Upper lobe of left lung (tissue), 6 donors: Measurements from ENCODE around the gene ARHGAP19. TPM values are rescaled to one million over a fixed set of nuclear protein-coding genes. Genes with fewer than 3 reads are reported as not detected.
A peak's percentile ranks its signal among the peaks of the same experiment; 100 is the strongest.

ENCODE experiments used
- ATAC-seq, 2 donors: fragments of 200-7000 bp; cut with Tn5 transposase; one replicate each; pipeline ENCODE4 v1.9.1; 2022; ENCODE audit warnings: mild to moderate bottlenecking in 2 of 2, moderate library complexity in 2 of 2; ENCODE audit not compliant: low FRiP score in 2 of 2
- DNase-seq, 2 donors: peaks; one replicate each; pipeline ENCODE4 v3.0.0-alpha.2; 2019 to 2020
- H3K27ac ChIP-seq, 4 donors: fragments of 200-600 bp; sonication (generic); one replicate each; pipeline ENCODE4 v1.5.1; 2016 to 2019
- H3K27me3 ChIP-seq, 4 donors: fragments of 200-600 bp; sonication (generic); one replicate each; pipeline ENCODE4 v1.5.1; 2017 to 2019
- H3K36me3 ChIP-seq, 4 donors: fragments of 200-600 bp; sonication (generic); one replicate each; pipeline ENCODE4 v1.5.1; 2016 to 2019
- H3K4me1 ChIP-seq, 4 donors: fragments of 200-600 bp; sonication (generic); one replicate each; pipeline ENCODE4 v1.5.1; 2018 to 2019
- H3K4me3 ChIP-seq, 4 donors: fragments of 200-600 bp; sonication (generic); one replicate each; pipeline ENCODE4 v1.5.1; 2017 to 2019; ENCODE audit warnings: mild to moderate bottlenecking in 2 of 4, moderate library complexity in 1 of 4
- H3K9me3 ChIP-seq, 4 donors: fragments of 200-600 bp; sonication (generic); one replicate each; pipeline ENCODE4 v1.5.1; 2018 to 2019
- EP300 ChIP-seq, 4 donors: sonication (generic); formaldehyde crosslinking; IDR thresholded peaks; one replicate each; pipeline ENCODE4 v1.5.1; 2017; ENCODE audit warnings: antibody characterized with exemption in 4 of 4, control low read depth in 2 of 4
- POLR2A ChIP-seq, 4 donors: fragments of 450-650 bp; IDR thresholded peaks; one replicate each; pipeline ENCODE4 v1.5.1; 2016 to 2017; ENCODE audit warnings: antibody characterized with exemption in 4 of 4, mild to moderate bottlenecking in 2 of 4
- POLR2AphosphoS5 ChIP-seq, 2 donors: sonication (generic); formaldehyde crosslinking; IDR thresholded peaks; one replicate each; pipeline ENCODE4 v1.5.1; 2017; ENCODE audit warnings: antibody characterized with exemption in 2 of 2
- WGBS, 2 donors: methylation state at CpG; one replicate each; pipeline ENCODE4 v1.1.5; 2017 to 2018; 5-methylcytosine and 5-hydroxymethylcytosine counted together
- total RNA-seq, 6 donors: library from RNA; depleted of rRNA in 4 of 6; stranded (reverse); fragments of >200 nt in 4 of 6; gene quantifications; one replicate each; pipeline versions ENCODE4 v1.1.0 to v1.2.1, GENCODE V29; 2016 to 2021
- TF ChIP-seq, protein P1 (sequence below), 6 experiments: fragments of 450-650 bp in 4 of 6; fragments of 200-600 bp in 2 of 6; sonication (generic) in 2 of 6; IDR thresholded peaks; one replicate each; pipeline ENCODE4 v1.5.1; 2016 to 2019; ENCODE audit warnings: antibody characterized with exemption in 6 of 6
- donor health status: DM: no; HTN: no; CAD: no; lungs with moderate emphysema.
- donor health status: DM: no; HTN: yes; CAD: no; lungs with severe emphysema.

Gene ARHGAP19
- total RNA-seq, 6 donors from 2014 or later = 3.8 to 19.9 (median 10.9) TPM

DNA sequence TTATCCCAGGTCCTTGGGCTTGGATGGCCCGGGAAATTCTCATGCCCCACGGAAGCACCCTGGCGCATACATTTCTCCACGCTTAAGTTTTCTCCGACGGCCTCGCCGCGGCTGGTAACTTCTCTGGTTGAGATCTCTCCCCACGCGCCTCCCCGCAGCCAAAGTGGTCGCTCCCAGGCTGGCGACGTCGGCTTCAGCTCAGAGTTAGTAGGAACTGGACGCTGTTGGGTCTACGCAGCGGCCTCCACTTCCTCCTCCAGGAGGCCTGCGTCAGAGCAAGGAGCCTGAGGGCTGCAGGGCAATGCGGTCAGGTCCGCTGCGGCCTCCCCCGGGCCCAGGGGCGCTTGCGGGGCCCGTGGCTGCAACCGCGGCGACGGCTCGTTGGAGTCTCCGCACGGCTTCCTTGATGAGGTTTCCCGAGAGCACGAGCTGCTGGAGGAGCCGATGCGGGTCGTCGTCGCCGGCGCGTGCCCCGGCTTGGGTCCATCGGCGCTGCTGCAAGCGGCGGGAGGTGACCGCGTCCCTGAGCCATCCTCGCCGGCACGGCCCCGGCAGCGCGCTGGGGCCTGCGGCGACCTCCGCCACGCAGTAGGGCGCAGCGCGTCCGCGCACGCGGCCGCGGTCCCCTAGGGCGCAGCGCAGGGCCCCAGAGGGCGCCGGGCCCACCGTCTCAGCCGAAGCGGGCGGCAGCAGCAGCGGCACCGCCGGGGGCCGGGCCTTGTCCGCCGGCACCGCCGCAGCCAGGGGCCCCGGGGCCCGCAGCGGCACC is 41.3 kb upstream of the ARHGAP19 start:
- Histone ChIP-seq H3K36me3 (peaks cover 0 to 6% (median 2%) of the 10 kb centered on the region in 4 donors), H3K4me1 (peaks cover 42 to 78% (median 53%) of the 10 kb centered on the region in 4 donors), H3K9me3 (no peaks in the 10 kb centered on the region), H3K27ac (peak overlapping the region; percentile 94 to 99 (median 96)), H3K4me3 (peak overlapping the region; percentile 68 to 88 (median 82)), H3K27me3 (no peaks in the 10 kb centered on the region)
- WGBS, 2 donors = 1% methylated on average over 15 to 49 of the region's 89 CpGs
- no peak for TF ChIP-seq EP300 (IDR thresholded peaks at IDR 0.05)
- TF ChIP-seq POLR2AphosphoS5 (IDR thresholded peaks at IDR 0.05) = peak; percentile 55 to 58
- TF ChIP-seq, protein P1, sequence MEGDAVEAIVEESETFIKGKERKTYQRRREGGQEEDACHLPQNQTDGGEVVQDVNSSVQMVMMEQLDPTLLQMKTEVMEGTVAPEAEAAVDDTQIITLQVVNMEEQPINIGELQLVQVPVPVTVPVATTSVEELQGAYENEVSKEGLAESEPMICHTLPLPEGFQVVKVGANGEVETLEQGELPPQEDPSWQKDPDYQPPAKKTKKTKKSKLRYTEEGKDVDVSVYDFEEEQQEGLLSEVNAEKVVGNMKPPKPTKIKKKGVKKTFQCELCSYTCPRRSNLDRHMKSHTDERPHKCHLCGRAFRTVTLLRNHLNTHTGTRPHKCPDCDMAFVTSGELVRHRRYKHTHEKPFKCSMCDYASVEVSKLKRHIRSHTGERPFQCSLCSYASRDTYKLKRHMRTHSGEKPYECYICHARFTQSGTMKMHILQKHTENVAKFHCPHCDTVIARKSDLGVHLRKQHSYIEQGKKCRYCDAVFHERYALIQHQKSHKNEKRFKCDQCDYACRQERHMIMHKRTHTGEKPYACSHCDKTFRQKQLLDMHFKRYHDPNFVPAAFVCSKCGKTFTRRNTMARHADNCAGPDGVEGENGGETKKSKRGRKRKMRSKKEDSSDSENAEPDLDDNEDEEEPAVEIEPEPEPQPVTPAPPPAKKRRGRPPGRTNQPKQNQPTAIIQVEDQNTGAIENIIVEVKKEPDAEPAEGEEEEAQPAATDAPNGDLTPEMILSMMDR (IDR thresholded peaks at IDR 0.05) = peak in 1 of 6 experiments; percentile 10
- peak in 2 of 4 donors; percentile 36 to 69 for TF ChIP-seq POLR2A (IDR thresholded peaks at IDR 0.05)
- ATAC-seq (peak; percentile 57 to 69), DNase-seq (peak; percentile 76 to 91)

DNA sequence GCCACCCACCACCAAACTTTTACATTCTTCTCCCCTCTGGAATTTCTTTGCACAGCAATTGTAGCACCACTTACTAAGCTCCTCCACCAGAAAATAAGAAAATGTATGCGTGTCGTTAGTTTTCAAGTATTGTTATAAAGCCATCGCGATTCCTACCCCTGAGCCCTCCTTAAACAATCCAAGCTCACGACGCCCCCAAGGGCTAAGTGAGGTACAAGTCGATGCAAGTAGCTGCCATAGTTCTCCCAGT is 40.8 kb upstream of the ARHGAP19 start:
- no peak for DNase-seq
- peaks cover 42 to 83% (median 55%) of the 10 kb centered on the region in 4 donors for H3K4me1 ChIP-seq
- H3K9me3 ChIP-seq = no peaks in the 10 kb centered on the region
- TF ChIP-seq, protein P1 (IDR thresholded peaks at IDR 0.05) = no peak
- TF ChIP-seq POLR2A (IDR thresholded peaks at IDR 0.05) (no peak), POLR2AphosphoS5 (IDR thresholded peaks at IDR 0.05) (no peak), EP300 (IDR thresholded peaks at IDR 0.05) (no peak)
- peaks cover 0 to 10% (median 2%) of the 10 kb centered on the region in 4 donors for H3K36me3 ChIP-seq
- peak overlapping the region; percentile 68 to 88 (median 82) for H3K4me3 ChIP-seq
- no peaks in the 10 kb centered on the region for H3K27me3 ChIP-seq
- ATAC-seq = peak in 1 of 2 donors; percentile 1
- 0 to 5% methylated on average over 7 of the region's 7 CpGs for WGBS, 2 donors
- H3K27ac ChIP-seq = peak overlapping the region; percentile 94 to 99 (median 96)

DNA sequence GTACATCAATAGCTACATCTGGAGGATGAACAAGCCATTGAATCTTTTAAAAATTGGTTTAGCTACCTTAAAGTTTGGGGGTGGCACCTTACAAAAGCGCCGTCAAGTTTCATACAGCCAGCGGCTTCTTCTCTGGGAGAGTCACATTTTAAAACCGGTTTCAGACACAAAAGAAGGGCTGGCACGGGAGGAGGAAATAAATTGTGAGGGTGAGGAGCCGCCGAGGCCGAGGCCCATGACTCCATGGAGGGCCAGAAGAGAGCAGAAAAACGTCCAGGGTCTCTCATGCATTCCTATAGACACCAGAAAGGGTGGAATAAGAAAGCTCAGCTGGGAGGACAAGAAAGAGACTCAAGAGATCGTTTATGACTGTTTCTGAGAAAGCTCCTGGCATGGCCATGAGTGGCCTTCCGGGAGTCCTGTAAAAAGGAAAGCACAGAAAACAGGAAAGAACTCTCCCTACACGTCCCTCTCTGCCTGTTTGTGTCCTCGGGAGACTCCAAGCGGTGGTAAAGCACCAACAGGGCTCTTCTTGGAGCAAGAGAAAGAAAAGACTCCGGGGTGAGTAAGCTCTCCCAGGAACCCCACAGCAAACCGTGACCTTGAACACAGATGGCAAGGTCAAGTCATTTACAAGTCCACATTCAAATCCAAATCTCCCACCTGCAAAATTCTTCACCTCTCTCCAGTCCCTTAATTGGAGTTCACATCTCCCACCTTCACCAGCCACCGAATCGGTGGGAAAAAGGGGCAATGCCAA is 40.3 kb upstream of the ARHGAP19 start:
- peaks cover 42 to 83% (median 56%) of the 10 kb centered on the region in 4 donors for H3K4me1 ChIP-seq
- no peaks in the 10 kb centered on the region for H3K9me3 ChIP-seq

DNA sequence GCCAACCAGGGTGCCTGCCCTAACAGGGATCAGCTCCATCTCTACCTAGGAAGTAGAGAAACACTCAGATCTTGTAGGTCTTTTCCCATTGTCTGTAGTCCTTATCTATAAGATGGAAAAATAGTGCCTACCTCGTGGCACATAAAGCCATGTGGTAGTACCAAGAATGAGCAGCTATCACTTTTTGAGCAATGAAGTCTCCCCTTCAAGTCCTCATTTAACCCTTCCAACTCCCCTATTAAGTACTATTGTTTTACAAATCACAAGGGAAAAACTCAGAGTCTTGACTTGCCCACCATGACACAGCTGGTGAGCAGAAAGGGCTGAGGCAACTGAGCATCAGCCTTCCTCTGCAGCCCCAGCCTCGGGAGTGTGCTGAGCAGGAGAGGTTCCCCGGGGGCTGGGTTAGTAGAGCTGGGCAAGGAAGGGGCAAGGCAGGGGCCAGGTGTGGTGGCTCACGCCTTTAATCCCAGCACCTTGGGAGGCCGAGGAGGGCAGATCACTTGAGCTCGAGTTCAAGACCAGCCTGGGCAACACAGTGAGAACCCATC is 38.8 kb upstream of the ARHGAP19 start:
- Histone ChIP-seq H3K4me3 (peak overlapping the region in 3 of 4 donors; percentile 68 to 88 (median 86)), H3K36me3 (peaks cover 0 to 10% (median 2%) of the 10 kb centered on the region in 4 donors), H3K4me1 (peaks cover 31 to 75% (median 45%) of the 10 kb centered on the region in 4 donors), H3K9me3 (no peaks in the 10 kb centered on the region), H3K27me3 (no peaks in the 10 kb centered on the region), H3K27ac (peak overlapping the region; percentile 94 to 99 (median 96))
- no peak for DNase-seq
- ATAC-seq = no peak
- 65 to 76% methylated on average over 6 of the region's 6 CpGs for WGBS, 2 donors
- TF ChIP-seq EP300 (IDR thresholded peaks at IDR 0.05) = no peak
- no peak for TF ChIP-seq POLR2A (IDR thresholded peaks at IDR 0.05)

More for the DNA sequence above, 40.3 kb upstream of the ARHGAP19 start:
- peaks cover 0 to 10% (median 2%) of the 10 kb centered on the region in 4 donors for H3K36me3 ChIP-seq
- peak in 1 of 2 donors; percentile 78 for DNase-seq
- H3K27ac ChIP-seq = peak overlapping the region; percentile 94 to 99 (median 96)
- peak; percentile 4 to 15 for ATAC-seq
- no peaks in the 10 kb centered on the region for H3K27me3 ChIP-seq
- no peak for TF ChIP-seq POLR2A (IDR thresholded peaks at IDR 0.05)
- TF ChIP-seq, protein P1 (IDR thresholded peaks at IDR 0.05) = peak in 3 of 6 experiments; percentile 16 to 39 (median 31)
- peak in 1 of 2 donors; percentile 29 for TF ChIP-seq POLR2AphosphoS5 (IDR thresholded peaks at IDR 0.05)
- peak in 1 of 4 donors; percentile 48 for TF ChIP-seq EP300 (IDR thresholded peaks at IDR 0.05)
- WGBS, 2 donors = 14 to 19% methylated on average over 18 of the region's 18 CpGs
- H3K4me3 ChIP-seq = peak overlapping the region; percentile 68 to 88 (median 82)

DNA sequence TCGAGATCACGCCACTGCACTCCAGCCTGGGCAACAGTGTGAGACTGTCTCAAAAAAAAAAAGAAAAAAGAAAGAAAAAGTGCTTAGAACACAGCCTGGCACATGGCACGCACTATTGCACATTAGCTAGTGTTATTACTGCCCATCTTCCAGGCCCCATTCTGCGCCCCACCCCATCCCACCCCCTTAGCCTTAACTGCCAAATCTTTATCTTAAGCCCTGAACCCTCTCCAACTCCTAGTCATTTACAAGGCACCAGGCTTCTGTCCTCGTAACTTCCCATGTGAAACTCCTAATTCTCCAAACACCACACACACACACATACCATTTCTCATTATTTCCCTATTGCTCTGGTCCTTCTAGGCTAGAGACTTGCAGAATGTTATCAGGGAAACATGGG is 37.3 kb upstream of the ARHGAP19 start:
- ATAC-seq = no peak
- peak overlapping the region in 2 of 4 donors; percentile 4 to 8 for H3K27ac ChIP-seq
- H3K4me1 ChIP-seq = peaks cover 26 to 62% (median 34%) of the 10 kb centered on the region in 4 donors
- WGBS, 2 donors = 80 to 90% methylated on average over 5 of the region's 5 CpGs
- peaks cover 0 to 10% (median 2%) of the 10 kb centered on the region in 4 donors for H3K36me3 ChIP-seq
- no peak overlapping the region for H3K4me3 ChIP-seq
- TF ChIP-seq POLR2AphosphoS5 (IDR thresholded peaks at IDR 0.05) (no peak), POLR2A (IDR thresholded peaks at IDR 0.05) (no peak)
- TF ChIP-seq, protein P1 (IDR thresholded peaks at IDR 0.05) = no peak
- H3K9me3 ChIP-seq = no peaks in the 10 kb centered on the region
- H3K27me3 ChIP-seq = no peaks in the 10 kb centered on the region
- DNase-seq = no peak
